ENCODE measurements around the gene CLOCK. TPM values are rescaled to one million over a fixed set of nuclear protein-coding genes. Genes with fewer than 3 reads are reported as not detected.

The CLOCK gene
- total RNA-seq, 1 donor from 2014 or later: 13.6 TPM

GRCh38 chr4:55458164-55458563 lies 88.5 kb downstream of the CLOCK start:
- H3K4me3 ChIP-seq (ENCODE audit: low read length in 3 of 3): no peak overlapping the region
- H3K4me1 ChIP-seq (ENCODE audit: control insufficient read depth in 3 of 3, insufficient read depth in 3 of 3, low read length in 3 of 3): no peaks in the 10 kb centered on the region
- H3K9me3 ChIP-seq (ENCODE audit: control insufficient read depth in 3 of 3, low read length in 3 of 3): no peaks in the 10 kb centered on the region
- H3K27me3 ChIP-seq (ENCODE audit: control insufficient read depth in 3 of 3, insufficient read depth in 3 of 3, low read length in 3 of 3): no peaks in the 10 kb centered on the region
- peaks cover 0 to 11% (median 5%) of the 10 kb centered on the region in 3 donors for H3K36me3 ChIP-seq (ENCODE audit: control insufficient read depth in 3 of 3, insufficient read depth in 3 of 3, low read length in 3 of 3)
- H3K9ac ChIP-seq (ENCODE audit: low read depth in 1 of 3, low read length in 3 of 3): no peak overlapping the region
- H3K27ac ChIP-seq (ENCODE audit: low read depth, low read length): no peak overlapping the region

- Histone ChIP-seq H3K27me3 (ENCODE audit: control insufficient read depth in 3 of 3, insufficient read depth in 3 of 3, low read length in 3 of 3) (no peaks in the 10 kb centered on the region), H3K36me3 (ENCODE audit: control insufficient read depth in 3 of 3, insufficient read depth in 3 of 3, low read length in 3 of 3) (peaks cover 2 to 26% (median 24%) of the 10 kb centered on the region in 3 donors), H3K9me3 (ENCODE audit: control insufficient read depth in 3 of 3, low read length in 3 of 3) (no peaks in the 10 kb centered on the region)
These were observed 96.1 kb downstream of the CLOCK start for GRCh38 chr4:55450566-55450965.

DNA sequence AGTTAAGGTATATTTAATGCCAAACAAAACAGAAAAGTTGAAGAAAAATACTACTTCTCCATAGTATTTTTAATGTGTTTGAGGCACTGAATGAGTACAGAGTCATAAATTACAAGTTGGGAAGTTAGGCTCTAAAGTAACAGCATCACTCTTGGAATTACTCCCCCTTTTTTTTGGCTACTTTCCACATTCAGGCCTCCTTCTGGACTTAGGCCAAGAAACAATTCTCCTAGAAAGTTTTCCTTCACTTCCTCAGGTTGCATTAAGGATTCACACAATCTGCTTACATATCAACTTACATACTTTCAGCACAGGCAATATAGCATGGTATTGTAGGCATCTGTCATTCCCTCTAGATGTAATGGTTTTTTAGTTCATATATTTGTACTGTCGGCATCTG lies 98.9 kb downstream of the CLOCK start:
- Histone ChIP-seq H3K4me1 (ENCODE audit: control insufficient read depth in 3 of 3, insufficient read depth in 3 of 3, low read length in 3 of 3) (no peaks in the 10 kb centered on the region), H3K9ac (ENCODE audit: low read depth in 1 of 3, low read length in 3 of 3) (no peak overlapping the region), H3K27ac (ENCODE audit: low read depth, low read length) (no peak overlapping the region), H3K36me3 (ENCODE audit: control insufficient read depth in 3 of 3, insufficient read depth in 3 of 3, low read length in 3 of 3) (peaks cover 2 to 39% (median 21%) of the 10 kb centered on the region in 3 donors), H3K9me3 (ENCODE audit: control insufficient read depth in 3 of 3, low read length in 3 of 3) (no peaks in the 10 kb centered on the region), H3K4me3 (ENCODE audit: low read length in 3 of 3) (no peak overlapping the region), H3K27me3 (ENCODE audit: control insufficient read depth in 3 of 3, insufficient read depth in 3 of 3, low read length in 3 of 3) (no peaks in the 10 kb centered on the region)

More at GRCh38 chr4:55450566-55450965, 96.1 kb downstream of the CLOCK start:
- H3K4me3 ChIP-seq (ENCODE audit: low read length in 3 of 3): no peak overlapping the region
- no peak overlapping the region for H3K27ac ChIP-seq (ENCODE audit: low read depth, low read length)
- H3K4me1 ChIP-seq (ENCODE audit: control insufficient read depth in 3 of 3, insufficient read depth in 3 of 3, low read length in 3 of 3): no peaks in the 10 kb centered on the region
- H3K9ac ChIP-seq (ENCODE audit: low read depth in 1 of 3, low read length in 3 of 3): no peak overlapping the region

GRCh38 chr4:55447108-55447708 lies 99.5 kb downstream of the CLOCK start:
- H3K9ac ChIP-seq (ENCODE audit: low read depth in 1 of 3, low read length in 3 of 3): no peak overlapping the region
- no peak overlapping the region for H3K27ac ChIP-seq (ENCODE audit: low read depth, low read length)
- H3K4me3 ChIP-seq (ENCODE audit: low read length in 3 of 3): no peak overlapping the region
- peaks cover 3 to 39% (median 21%) of the 10 kb centered on the region in 3 donors for H3K36me3 ChIP-seq (ENCODE audit: control insufficient read depth in 3 of 3, insufficient read depth in 3 of 3, low read length in 3 of 3)
- no peaks in the 10 kb centered on the region for H3K9me3 ChIP-seq (ENCODE audit: control insufficient read depth in 3 of 3, low read length in 3 of 3)
- no peaks in the 10 kb centered on the region for H3K27me3 ChIP-seq (ENCODE audit: control insufficient read depth in 3 of 3, insufficient read depth in 3 of 3, low read length in 3 of 3)
- H3K4me1 ChIP-seq (ENCODE audit: control insufficient read depth in 3 of 3, insufficient read depth in 3 of 3, low read length in 3 of 3): no peaks in the 10 kb centered on the region

DNA sequence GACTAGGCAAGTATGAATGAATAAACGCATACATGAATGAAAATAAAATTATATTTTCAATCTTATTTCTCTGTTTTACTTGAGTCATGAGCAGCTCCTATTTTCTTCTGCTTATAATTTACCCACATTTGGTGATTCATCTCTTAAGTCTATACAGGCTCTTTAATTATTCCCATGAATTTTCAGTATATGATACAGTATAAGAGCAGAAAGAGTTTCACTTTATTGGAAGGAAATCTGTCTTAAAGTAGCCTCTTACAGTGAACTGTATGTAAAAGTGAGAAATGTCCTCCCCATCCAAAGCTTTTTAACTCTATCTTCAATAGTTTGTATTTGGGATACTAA lies 100.2 kb downstream of the CLOCK start:
- no peaks in the 10 kb centered on the region for H3K4me1 ChIP-seq (ENCODE audit: control insufficient read depth in 3 of 3, insufficient read depth in 3 of 3, low read length in 3 of 3)
- H3K9ac ChIP-seq (ENCODE audit: low read depth in 1 of 3, low read length in 3 of 3): no peak overlapping the region
- H3K27me3 ChIP-seq (ENCODE audit: control insufficient read depth in 3 of 3, insufficient read depth in 3 of 3, low read length in 3 of 3): no peaks in the 10 kb centered on the region
- H3K4me3 ChIP-seq (ENCODE audit: low read length in 3 of 3): no peak overlapping the region
- H3K9me3 ChIP-seq (ENCODE audit: control insufficient read depth in 3 of 3, low read length in 3 of 3): no peaks in the 10 kb centered on the region
- H3K27ac ChIP-seq (ENCODE audit: low read depth, low read length): no peak overlapping the region
- peaks cover 2 to 34% (median 20%) of the 10 kb centered on the region in 3 donors for H3K36me3 ChIP-seq (ENCODE audit: control insufficient read depth in 3 of 3, insufficient read depth in 3 of 3, low read length in 3 of 3)

- H3K27me3 ChIP-seq (ENCODE audit: control insufficient read depth in 3 of 3, insufficient read depth in 3 of 3, low read length in 3 of 3): no peaks in the 10 kb centered on the region
- peaks cover 2 to 34% (median 24%) of the 10 kb centered on the region in 3 donors for H3K36me3 ChIP-seq (ENCODE audit: control insufficient read depth in 3 of 3, insufficient read depth in 3 of 3, low read length in 3 of 3)
- no peak overlapping the region for H3K4me3 ChIP-seq (ENCODE audit: low read length in 3 of 3)
- H3K9me3 ChIP-seq (ENCODE audit: control insufficient read depth in 3 of 3, low read length in 3 of 3): no peaks in the 10 kb centered on the region
- no peak overlapping the region for H3K9ac ChIP-seq (ENCODE audit: low read depth in 1 of 3, low read length in 3 of 3)
- no peak overlapping the region for H3K27ac ChIP-seq (ENCODE audit: low read depth, low read length)
- no peaks in the 10 kb centered on the region for H3K4me1 ChIP-seq (ENCODE audit: control insufficient read depth in 3 of 3, insufficient read depth in 3 of 3, low read length in 3 of 3)
These were observed 100.7 kb downstream of the CLOCK start for GRCh38 chr4:55445921-55446577.

DNA sequence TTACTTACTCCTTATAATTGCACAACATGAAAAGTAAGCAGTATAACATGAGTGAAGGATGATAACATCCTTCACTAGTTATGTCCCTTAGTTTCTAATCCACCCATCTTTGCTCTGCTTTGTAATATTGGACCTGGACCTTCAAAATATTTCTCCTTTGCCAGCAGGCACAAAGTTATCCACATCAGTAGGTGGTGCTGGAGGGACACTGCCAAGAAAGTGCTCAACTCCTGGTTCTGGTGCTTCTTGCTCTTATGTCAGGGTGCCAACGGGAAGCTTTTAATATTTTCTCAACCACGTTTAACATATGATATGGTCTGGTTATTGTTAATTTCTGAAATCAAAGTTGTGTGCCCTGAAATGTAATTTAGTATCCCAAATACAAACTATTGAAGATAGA lies 101.9 kb downstream of the CLOCK start:
- Histone ChIP-seq H3K4me3 (ENCODE audit: low read length in 3 of 3) (no peak overlapping the region), H3K9ac (ENCODE audit: low read depth in 1 of 3, low read length in 3 of 3) (no peak overlapping the region), H3K36me3 (ENCODE audit: control insufficient read depth in 3 of 3, insufficient read depth in 3 of 3, low read length in 3 of 3) (peaks cover 2 to 31% (median 26%) of the 10 kb centered on the region in 3 donors), H3K27me3 (ENCODE audit: control insufficient read depth in 3 of 3, insufficient read depth in 3 of 3, low read length in 3 of 3) (no peaks in the 10 kb centered on the region), H3K9me3 (ENCODE audit: control insufficient read depth in 3 of 3, low read length in 3 of 3) (no peaks in the 10 kb centered on the region), H3K27ac (ENCODE audit: low read depth, low read length) (no peak overlapping the region), H3K4me1 (ENCODE audit: control insufficient read depth in 3 of 3, insufficient read depth in 3 of 3, low read length in 3 of 3) (no peaks in the 10 kb centered on the region)

DNA sequence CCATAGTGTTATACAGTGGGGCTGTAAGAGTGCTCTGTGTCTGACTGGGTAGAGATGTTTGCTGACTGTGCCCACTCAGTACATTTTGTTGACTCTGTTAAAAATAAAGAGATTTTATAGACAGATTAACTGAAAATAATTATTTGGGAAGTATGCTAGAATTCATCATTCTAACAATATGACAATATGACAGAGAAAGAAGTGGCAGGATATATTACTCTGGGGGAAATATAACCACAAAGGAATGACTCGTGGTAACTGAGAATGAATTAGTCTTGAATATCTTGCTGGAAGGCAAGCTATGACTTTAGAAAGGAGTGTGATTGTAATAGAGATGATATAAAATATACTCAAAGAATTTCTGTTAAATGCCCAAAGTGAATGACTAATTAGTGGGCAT lies 104.2 kb downstream of the CLOCK start:
- no peak overlapping the region for H3K9ac ChIP-seq (ENCODE audit: low read depth in 1 of 3, low read length in 3 of 3)
- peaks cover 2 to 18% (median 17%) of the 10 kb centered on the region in 3 donors for H3K36me3 ChIP-seq (ENCODE audit: control insufficient read depth in 3 of 3, insufficient read depth in 3 of 3, low read length in 3 of 3)
- H3K4me3 ChIP-seq (ENCODE audit: low read length in 3 of 3): no peak overlapping the region
- H3K27ac ChIP-seq (ENCODE audit: low read depth, low read length): no peak overlapping the region
- H3K27me3 ChIP-seq (ENCODE audit: control insufficient read depth in 3 of 3, insufficient read depth in 3 of 3, low read length in 3 of 3): no peaks in the 10 kb centered on the region
- no peaks in the 10 kb centered on the region for H3K4me1 ChIP-seq (ENCODE audit: control insufficient read depth in 3 of 3, insufficient read depth in 3 of 3, low read length in 3 of 3)
- no peaks in the 10 kb centered on the region for H3K9me3 ChIP-seq (ENCODE audit: control insufficient read depth in 3 of 3, low read length in 3 of 3)

DNA sequence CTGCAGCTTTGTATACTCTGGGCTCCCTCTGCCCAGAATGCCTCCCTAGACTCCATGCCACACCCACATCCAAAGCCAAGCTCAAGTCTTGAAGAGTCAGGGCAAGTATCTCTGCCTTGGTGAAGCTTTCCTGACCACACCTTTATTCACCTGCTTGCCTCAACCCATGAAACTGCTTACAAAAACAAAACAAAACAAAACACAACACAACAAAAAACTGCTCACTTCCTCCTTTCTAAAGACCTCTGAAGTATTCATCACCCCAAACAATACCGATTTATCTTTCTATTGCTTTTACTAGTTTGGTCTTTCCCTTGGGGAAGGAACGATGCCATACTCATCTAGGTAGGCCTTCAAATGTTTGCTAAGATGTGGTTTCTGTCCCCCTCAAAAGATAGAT lies 105.9 kb downstream of the CLOCK start:
- no peak overlapping the region for H3K9ac ChIP-seq (ENCODE audit: low read depth in 1 of 3, low read length in 3 of 3)
- peaks cover 4 to 17% (median 15%) of the 10 kb centered on the region in 3 donors for H3K36me3 ChIP-seq (ENCODE audit: control insufficient read depth in 3 of 3, insufficient read depth in 3 of 3, low read length in 3 of 3)
- no peak overlapping the region for H3K4me3 ChIP-seq (ENCODE audit: low read length in 3 of 3)
- H3K27me3 ChIP-seq (ENCODE audit: control insufficient read depth in 3 of 3, insufficient read depth in 3 of 3, low read length in 3 of 3): no peaks in the 10 kb centered on the region
- H3K4me1 ChIP-seq (ENCODE audit: control insufficient read depth in 3 of 3, insufficient read depth in 3 of 3, low read length in 3 of 3): no peaks in the 10 kb centered on the region
- no peaks in the 10 kb centered on the region for H3K9me3 ChIP-seq (ENCODE audit: control insufficient read depth in 3 of 3, low read length in 3 of 3)
- H3K27ac ChIP-seq (ENCODE audit: low read depth, low read length): no peak overlapping the region

GRCh38 chr4:55439023-55439422 lies 107.7 kb downstream of the CLOCK start:
- Histone ChIP-seq H3K4me3 (ENCODE audit: low read length in 3 of 3) (no peak overlapping the region), H3K27me3 (ENCODE audit: control insufficient read depth in 3 of 3, insufficient read depth in 3 of 3, low read length in 3 of 3) (no peaks in the 10 kb centered on the region), H3K27ac (ENCODE audit: low read depth, low read length) (no peak overlapping the region), H3K9ac (ENCODE audit: low read depth in 1 of 3, low read length in 3 of 3) (no peak overlapping the region), H3K36me3 (ENCODE audit: control insufficient read depth in 3 of 3, insufficient read depth in 3 of 3, low read length in 3 of 3) (peaks cover 8 to 26% (median 24%) of the 10 kb centered on the region in 3 donors), H3K4me1 (ENCODE audit: control insufficient read depth in 3 of 3, insufficient read depth in 3 of 3, low read length in 3 of 3) (no peaks in the 10 kb centered on the region), H3K9me3 (ENCODE audit: control insufficient read depth in 3 of 3, low read length in 3 of 3) (no peaks in the 10 kb centered on the region)

All from skeletal muscle tissue (tissue), 4 donors.